Activated T-helper 1 cell treated with anti-CD3 and anti-CD28 coated beads, Interleukin-12 subunit alpha, Interleukin-12 subunit beta, Interleukin-2, Interleukin-4 antibody, amounts not matched to agents 30 ng/mL and 10 ng/mL and 1 ng/mL, durations not matched to agents 14 hours and 24 hours and 36 hours (primary cell): ENCODE results near the gene ACER2. TPM values are rescaled to one million over a fixed set of nuclear protein-coding genes. Genes with fewer than 3 reads are reported as not detected.

Source experiments
- DNase-seq: peaks from one replicate; pipeline ENCODE4 v3.0.0; 2021; ENCODE audit warnings: low spot score
- H3K27ac Mint-ChIP-seq: one replicate; pipeline ENCODE4 v1.8.0; 2021; ENCODE audit warnings: mild to moderate bottlenecking, mixed read lengths
- H3K27me3 Mint-ChIP-seq: one replicate; pipeline ENCODE4 v1.8.0; 2022; ENCODE audit warnings: mild to moderate bottlenecking, moderate library complexity, mixed read lengths; ENCODE audit not compliant: insufficient read depth
- H3K36me3 Mint-ChIP-seq: one replicate; pipeline ENCODE4 v1.8.0; 2021; ENCODE audit warnings: low read depth, mixed read lengths
- H3K4me1 Mint-ChIP-seq: one replicate; pipeline ENCODE4 v1.8.0; 2021; ENCODE audit warnings: low read depth, mixed read lengths
- H3K4me3 Mint-ChIP-seq: one replicate; pipeline ENCODE4 v1.8.0; 2021; ENCODE audit warnings: mild to moderate bottlenecking, moderate library complexity, mixed read lengths
- H3K9me3 Mint-ChIP-seq: one replicate; pipeline ENCODE4 v1.8.0; 2021; ENCODE audit warnings: mixed read lengths
- intact Hi-C: fragments of 100-400 bp; cut with micrococcal nuclease; formaldehyde crosslinking; loops from one replicate; pipeline ENCODE4 v1.15.1; 2024
- total RNA-seq: library from RNA; stranded (reverse); gene quantifications from 2 replicates; pipeline ENCODE4 v1.2.3, GENCODE V29; 2022

Gene ACER2
- 1.3 and 1.4 TPM in 2 replicates for total RNA-seq

GRCh38 chr9:19408693-19409400 is at the start of gene ACER2:
Gene ACER2 (plus strand): TSS chr9:19409009. CDS start chr9:19409085, 76 bp downstream.
- H3K27ac Mint-ChIP-seq, result peak within 1 kb of the TSS; percentile 27
- intact Hi-C loops, result loop anchor here (1.0 to 5.0 kb wide), 8 partner anchors 29 to 360 kb away; partner anchors contain the start of genes DENND4C, HAUS6, PLIN2 and RPS6
- H3K4me1 Mint-ChIP-seq, result peaks cover 18% of the 10 kb centered on the region
- H3K27me3 Mint-ChIP-seq, result peaks cover 10% of the 10 kb centered on the region
- no peaks in the 10 kb centered on the region for H3K36me3 Mint-ChIP-seq
- DNase-seq, result peak; percentile 95
- peak within 1 kb of the TSS; percentile 97 for H3K4me3 Mint-ChIP-seq
- H3K9me3 Mint-ChIP-seq, result peaks cover 2% of the 10 kb centered on the region

GRCh38 chr9:19369107-19369506 is 39.7 kb upstream of the ACER2 start:
- H3K4me3 Mint-ChIP-seq, result no peak overlapping the region
- DNase-seq, result no peak
- H3K36me3 Mint-ChIP-seq, result peaks cover 31% of the 10 kb centered on the region
- no peaks in the 10 kb centered on the region for H3K9me3 Mint-ChIP-seq
- peaks cover 6% of the 10 kb centered on the region for H3K4me1 Mint-ChIP-seq
- intact Hi-C loops, result no loop called here
- H3K27ac Mint-ChIP-seq, result no peak overlapping the region
- H3K27me3 Mint-ChIP-seq, result no peaks in the 10 kb centered on the region

- H3K4me3 Mint-ChIP-seq, result no peak overlapping the region
- H3K36me3 Mint-ChIP-seq, result peaks cover 40% of the 10 kb centered on the region
- intact Hi-C loops, result loop anchor here (5.0 kb wide), 1 partner anchor 35 kb away; the partner anchor contains the start of gene ACER2
- DNase-seq, result no peak
- no peaks in the 10 kb centered on the region for H3K27me3 Mint-ChIP-seq
- H3K9me3 Mint-ChIP-seq, result no peaks in the 10 kb centered on the region
- H3K4me1 Mint-ChIP-seq, result peaks cover 24% of the 10 kb centered on the region
- no peak overlapping the region for H3K27ac Mint-ChIP-seq
These were observed 36.9 kb upstream of the ACER2 start for GRCh38 chr9:19371942-19372341.

GRCh38 chr9:19372567-19372966 is 36.2 kb upstream of the ACER2 start:
- Mint-ChIP-seq H3K27ac (no peak overlapping the region), H3K9me3 (no peaks in the 10 kb centered on the region), H3K4me3 (no peak overlapping the region), H3K4me1 (peaks cover 30% of the 10 kb centered on the region), H3K27me3 (no peaks in the 10 kb centered on the region), H3K36me3 (peaks cover 45% of the 10 kb centered on the region)
- intact Hi-C loops, result loop anchor here (5.0 kb wide), 1 partner anchor 35 kb away; the partner anchor contains the start of gene ACER2
- no peak for DNase-seq

GRCh38 chr9:19373527-19373926 is 35.3 kb upstream of the ACER2 start:
- Mint-ChIP-seq H3K27ac (no peak overlapping the region), H3K4me3 (no peak overlapping the region)
- intact Hi-C loops, result loop anchor here (5.0 kb wide), 1 partner anchor 34 kb away; the partner anchor contains the start of gene ACER2

GRCh38 chr9:19375538-19375937 is 33.3 kb upstream of the ACER2 start:
- H3K27ac Mint-ChIP-seq, result no peak overlapping the region
- peaks cover 65% of the 10 kb centered on the region for H3K36me3 Mint-ChIP-seq
- intact Hi-C loops, result no loop called here
- H3K9me3 Mint-ChIP-seq, result no peaks in the 10 kb centered on the region
- no peak overlapping the region for H3K4me3 Mint-ChIP-seq
- H3K4me1 Mint-ChIP-seq, result peaks cover 48% of the 10 kb centered on the region
- no peak for DNase-seq
- H3K27me3 Mint-ChIP-seq, result no peaks in the 10 kb centered on the region

More at GRCh38 chr9:19373527-19373926, 35.3 kb upstream of the ACER2 start:
- Mint-ChIP-seq H3K27me3 (no peaks in the 10 kb centered on the region), H3K36me3 (peaks cover 49% of the 10 kb centered on the region), H3K9me3 (no peaks in the 10 kb centered on the region), H3K4me1 (peaks cover 40% of the 10 kb centered on the region)
- no peak for DNase-seq

- Mint-ChIP-seq H3K27ac (no peak overlapping the region), H3K4me3 (peak overlapping the region; percentile 98), H3K36me3 (peaks cover 69% of the 10 kb centered on the region), H3K4me1 (peaks cover 61% of the 10 kb centered on the region), H3K27me3 (no peaks in the 10 kb centered on the region), H3K9me3 (no peaks in the 10 kb centered on the region)
- intact Hi-C loops, result no loop called here
- no peak for DNase-seq
These were observed 31.9 kb upstream of the ACER2 start for GRCh38 chr9:19376931-19377330.

- Mint-ChIP-seq H3K4me1 (peaks cover 67% of the 10 kb centered on the region), H3K4me3 (peak overlapping the region; percentile 98), H3K36me3 (peaks cover 67% of the 10 kb centered on the region), H3K27me3 (no peaks in the 10 kb centered on the region), H3K9me3 (no peaks in the 10 kb centered on the region), H3K27ac (peak overlapping the region; percentile 76)
- DNase-seq, result no peak
- intact Hi-C loops, result no loop called here
These were observed 30.6 kb upstream of the ACER2 start for GRCh38 chr9:19378164-19378563.

GRCh38 chr9:19378647-19379046 is 30.2 kb upstream of the ACER2 start:
- DNase-seq, result no peak
- Mint-ChIP-seq H3K4me1 (peaks cover 62% of the 10 kb centered on the region), H3K27ac (peak overlapping the region; percentile 98), H3K36me3 (peaks cover 63% of the 10 kb centered on the region), H3K9me3 (no peaks in the 10 kb centered on the region), H3K27me3 (no peaks in the 10 kb centered on the region), H3K4me3 (peak overlapping the region; percentile 98)
- intact Hi-C loops, result no loop called here

- Mint-ChIP-seq H3K9me3 (no peaks in the 10 kb centered on the region), H3K27ac (peak overlapping the region; percentile 98), H3K27me3 (no peaks in the 10 kb centered on the region), H3K36me3 (peaks cover 58% of the 10 kb centered on the region), H3K4me1 (peaks cover 61% of the 10 kb centered on the region), H3K4me3 (peak overlapping the region; percentile 98)
- intact Hi-C loops, result no loop called here
- DNase-seq, result no peak
These were observed 29.5 kb upstream of the ACER2 start for GRCh38 chr9:19379283-19379682.

GRCh38 chr9:19379697-19380046 is 29.1 kb upstream of the ACER2 start:
- Mint-ChIP-seq H3K4me1 (peaks cover 61% of the 10 kb centered on the region), H3K4me3 (peak overlapping the region; percentile 98), H3K27ac (peak overlapping the region; percentile 98), H3K36me3 (peaks cover 54% of the 10 kb centered on the region), H3K27me3 (no peaks in the 10 kb centered on the region), H3K9me3 (no peaks in the 10 kb centered on the region)
- intact Hi-C loops, result loop anchor here (1.0 to 10.0 kb wide), 11 partner anchors 29 to 1655 kb away; partner anchors contain the start of genes DENND4C, HACD4, HAUS6 and MLLT3
- no peak for DNase-seq

GRCh38 chr9:19380826-19381075 is 28.1 kb upstream of the ACER2 start:
- Mint-ChIP-seq H3K27ac (peak overlapping the region; percentile 98), H3K4me1 (peaks cover 56% of the 10 kb centered on the region), H3K4me3 (peak overlapping the region; percentile 98), H3K27me3 (no peaks in the 10 kb centered on the region), H3K36me3 (peaks cover 48% of the 10 kb centered on the region), H3K9me3 (no peaks in the 10 kb centered on the region)
- intact Hi-C loops, result loop anchor here (1.0 to 10.0 kb wide), 11 partner anchors 28 to 1654 kb away; partner anchors contain the start of genes DENND4C, HACD4, HAUS6 and MLLT3
- no peak for DNase-seq

- no peaks in the 10 kb centered on the region for H3K9me3 Mint-ChIP-seq
- H3K36me3 Mint-ChIP-seq, result peaks cover 40% of the 10 kb centered on the region
- no peak for DNase-seq
- no peak overlapping the region for H3K4me3 Mint-ChIP-seq
- H3K27me3 Mint-ChIP-seq, result no peaks in the 10 kb centered on the region
- H3K4me1 Mint-ChIP-seq, result peaks cover 47% of the 10 kb centered on the region
- H3K27ac Mint-ChIP-seq, result no peak overlapping the region
- intact Hi-C loops, result loop anchor here (5.0 to 10.0 kb wide), 3 partner anchors 613 to 1653 kb away; partner anchors contain the start of genes HACD4 and MLLT3
These were observed 27.2 kb upstream of the ACER2 start for GRCh38 chr9:19381656-19382055.
